ENCODE results near the gene GPR39. TPM values are rescaled to one million over a fixed set of nuclear protein-coding genes. Genes with fewer than 3 reads are reported as not detected.

Gene GPR39
- total RNA-seq, 1 experiment from 2014 or later, result 0.50 TPM

DNA sequence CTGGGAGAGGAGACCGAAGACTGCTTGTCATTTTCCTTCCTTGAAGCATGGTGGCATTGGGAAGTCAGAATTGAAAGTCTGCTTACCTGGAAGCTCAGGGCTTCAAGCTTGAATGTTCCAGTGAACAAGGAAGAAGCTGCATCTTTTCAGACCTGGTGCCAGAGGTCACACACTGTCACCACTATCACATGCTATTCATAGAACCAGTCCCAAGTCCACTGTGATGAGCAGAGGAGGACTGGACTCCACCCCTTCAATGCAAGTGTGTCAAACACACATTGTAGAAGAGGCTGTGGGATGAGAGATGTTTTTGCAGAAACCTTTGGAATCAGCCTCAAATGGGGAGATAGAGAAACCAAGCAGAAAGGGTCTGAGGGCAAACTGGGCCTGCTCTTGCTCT, 172.0 kb downstream of the GPR39 start:
- H2BK12ac ChIP-seq (ENCODE audit: insufficient read length, low read depth, low read length), result no peak overlapping the region
- no peak overlapping the region for H2AFZ ChIP-seq (ENCODE audit: low read length)
- H2BK20ac ChIP-seq (ENCODE audit: low read depth, low read length, poor library complexity, severe bottlenecking), result no peak overlapping the region
- TF ChIP-seq, protein P1, sequence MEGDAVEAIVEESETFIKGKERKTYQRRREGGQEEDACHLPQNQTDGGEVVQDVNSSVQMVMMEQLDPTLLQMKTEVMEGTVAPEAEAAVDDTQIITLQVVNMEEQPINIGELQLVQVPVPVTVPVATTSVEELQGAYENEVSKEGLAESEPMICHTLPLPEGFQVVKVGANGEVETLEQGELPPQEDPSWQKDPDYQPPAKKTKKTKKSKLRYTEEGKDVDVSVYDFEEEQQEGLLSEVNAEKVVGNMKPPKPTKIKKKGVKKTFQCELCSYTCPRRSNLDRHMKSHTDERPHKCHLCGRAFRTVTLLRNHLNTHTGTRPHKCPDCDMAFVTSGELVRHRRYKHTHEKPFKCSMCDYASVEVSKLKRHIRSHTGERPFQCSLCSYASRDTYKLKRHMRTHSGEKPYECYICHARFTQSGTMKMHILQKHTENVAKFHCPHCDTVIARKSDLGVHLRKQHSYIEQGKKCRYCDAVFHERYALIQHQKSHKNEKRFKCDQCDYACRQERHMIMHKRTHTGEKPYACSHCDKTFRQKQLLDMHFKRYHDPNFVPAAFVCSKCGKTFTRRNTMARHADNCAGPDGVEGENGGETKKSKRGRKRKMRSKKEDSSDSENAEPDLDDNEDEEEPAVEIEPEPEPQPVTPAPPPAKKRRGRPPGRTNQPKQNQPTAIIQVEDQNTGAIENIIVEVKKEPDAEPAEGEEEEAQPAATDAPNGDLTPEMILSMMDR (conservative IDR thresholded peaks at IDR 0.05), result no peak
- no peak overlapping the region for H2AK5ac ChIP-seq (ENCODE audit: insufficient read length, low read length)
- H3K14ac ChIP-seq (ENCODE audit: insufficient read depth, low read length), result no peak overlapping the region
- Mint-ChIP-seq H3K4me1 (peaks cover 32 to 38% of the 10 kb centered on the region in 2 experiments), H3K4me3 (no peak overlapping the region), H3K27me3 (ENCODE audit: low read depth) (peaks cover 4% of the 10 kb centered on the region), H3K9me3 (peaks cover 0 to 3% of the 10 kb centered on the region in 2 experiments; a peak in 2 of 5 replicates), H3K27ac (no peak overlapping the region), H3K36me3 (ENCODE audit: insufficient read depth in 1 of 3, low read depth in 3 of 3) (peaks cover 0 to 4% (median 3%) of the 10 kb centered on the region in 3 experiments; a peak in 4 of 7 replicates)
- H3K27ac ChIP-seq (ENCODE audit: insufficient read length, low read depth, low read length), result no peak overlapping the region
- H3K27me3 ChIP-seq (ENCODE audit: insufficient read depth, low read length), result no peaks in the 10 kb centered on the region
- no peak overlapping the region for H3K18ac ChIP-seq (ENCODE audit: insufficient read length, low read depth, low read length)
- no peak overlapping the region for H4K5ac ChIP-seq (ENCODE audit: insufficient read length, low read depth, low read length)
- no peak for DNase-seq
- no peaks in the 10 kb centered on the region for H3K79me2 ChIP-seq (ENCODE audit: insufficient read depth, low read length)
- no peak overlapping the region for H3K56ac ChIP-seq (ENCODE audit: insufficient read length, low read depth, low read length)
- H3K4ac ChIP-seq (ENCODE audit: low read depth, low read length), result no peak overlapping the region
- H2BK120ac ChIP-seq (ENCODE audit: low read depth, low read length, poor library complexity, severe bottlenecking), result no peak overlapping the region
- H3K4me1 ChIP-seq (ENCODE audit: insufficient read depth, low read length), result peaks cover 2% of the 10 kb centered on the region; the same call in 1 of the 2 replicates
- no peaks in the 10 kb centered on the region for H3K23me2 ChIP-seq (ENCODE audit: insufficient read length, low read depth, low read length, poor library complexity, severe bottlenecking)
- no peak overlapping the region for H3T11ph ChIP-seq (ENCODE audit: low read length)
- no peaks in the 10 kb centered on the region for H3K9me3 ChIP-seq (ENCODE audit: control insufficient read depth, low read depth, low read length)
- H3K9ac ChIP-seq (ENCODE audit: extremely low read depth, insufficient read length, low read length), result no peak overlapping the region
- H4K20me1 ChIP-seq (ENCODE audit: control insufficient read depth, insufficient read depth, insufficient read length), result no peaks in the 10 kb centered on the region
- no peak overlapping the region for H2BK5ac ChIP-seq (ENCODE audit: insufficient read length, low read length)
- H2BK15ac ChIP-seq (ENCODE audit: low read depth, low read length), result no peak overlapping the region
- H4K8ac ChIP-seq (replicated peaks; ENCODE audit: insufficient read length, low read depth, low read length), result no peak overlapping the region
- no peak overlapping the region for H3K23ac ChIP-seq (ENCODE audit: insufficient read length, low read depth, low read length)
- no peak overlapping the region for H4K91ac ChIP-seq (ENCODE audit: insufficient read length, low read depth, low read length)
- no CpG with 5 or more reads among the region's 1 CpG for WGBS (ENCODE audit: extremely low coverage, insufficient read length, low lambda C conversion rate)
- no peaks in the 10 kb centered on the region for H3K79me1 ChIP-seq (ENCODE audit: insufficient read depth, low read depth, low read length, poor library complexity, severe bottlenecking)
- no peak overlapping the region for H3K4me2 ChIP-seq (ENCODE audit: insufficient read depth, insufficient read length, low read length)

All from H9 (cell line).